Tibial nerve (tissue), 4 donors: Measurements from ENCODE around the gene EXPH5.

ENCODE experiments used
- CTCF ChIP-seq, 5 experiments: fragments of 200-600 bp in 3 of 5; fragments of 450-650 bp in 2 of 5; sonication (generic) in 3 of 5; IDR thresholded peaks; one replicate each; pipeline ENCODE4 v1.5.1; 2016 to 2019; ENCODE audit warnings: antibody characterized with exemption in 5 of 5, mild to moderate bottlenecking in 3 of 5, moderate library complexity in 2 of 5
- EP300 ChIP-seq, 2 donors: sonication (generic); formaldehyde crosslinking; IDR thresholded peaks; one replicate each; pipeline ENCODE4 v1.6.1; 2017; ENCODE audit warnings: antibody characterized with exemption in 2 of 2, mild to moderate bottlenecking in 1 of 2

DNA sequence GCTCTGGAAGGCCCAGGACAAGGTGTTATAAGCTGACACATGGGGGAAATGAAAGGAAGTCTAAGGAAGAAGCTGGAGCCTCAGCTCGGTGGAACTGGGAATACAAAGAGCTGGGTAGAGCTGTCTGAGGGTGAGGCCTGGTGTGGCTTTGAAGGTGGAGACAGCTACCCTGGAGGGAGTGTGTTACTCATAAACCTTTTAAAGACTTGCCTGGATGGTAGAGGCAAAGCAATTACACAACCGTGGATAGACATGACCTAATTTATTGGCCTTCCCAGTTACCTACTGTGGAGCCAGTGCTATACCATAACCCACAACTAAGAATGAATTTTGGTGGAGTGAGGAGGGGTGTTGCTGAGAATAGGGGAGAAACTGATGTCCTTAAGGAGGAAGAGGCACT is 22.6 kb downstream of the EXPH5 start:
- TF ChIP-seq CTCF (IDR thresholded peaks at IDR 0.05) (no peak), EP300 (IDR thresholded peaks at IDR 0.05) (no peak)
